Mesodermal cell (in vitro differentiated cells): ENCODE data around the gene FGFBP2. TPM values are rescaled to one million over a fixed set of nuclear protein-coding genes. Genes with fewer than 3 reads are reported as not detected.

Experiments used
- H3K27ac ChIP-seq: 2 replicates; pipeline ENCODE4 v1.7.0; 2013; ENCODE audit warnings: mild to moderate bottlenecking, low read depth, low read length, moderate library complexity; ENCODE audit not compliant: severe bottlenecking
- H3K36me3 ChIP-seq: 2 replicates; pipeline ENCODE4 v1.7.1; 2013; ENCODE audit warnings: mild to moderate bottlenecking, low read length, moderate library complexity; ENCODE audit not compliant: control insufficient read depth, insufficient read depth
- H3K4me1 ChIP-seq: one replicate; pipeline ENCODE4 v1.7.1; 2013; ENCODE audit warnings: mild to moderate bottlenecking, low read length; ENCODE audit not compliant: insufficient read depth, control insufficient read depth, poor library complexity, severe bottlenecking
- H3K4me3 ChIP-seq: 2 replicates; pipeline ENCODE4 v1.7.0; 2013; ENCODE audit warnings: low read length, control low read depth, mild to moderate bottlenecking; ENCODE audit not compliant: insufficient read depth, poor library complexity, severe bottlenecking; ENCODE audit errors: extremely low read depth
- H3K9me3 ChIP-seq: 2 replicates; pipeline ENCODE4 v1.7.1; 2013; ENCODE audit warnings: mild to moderate bottlenecking, low read length, moderate library complexity; ENCODE audit not compliant: control insufficient read depth
- WGBS, 2 experiments: methylation state at CpG; one replicate each; pipeline ENCODE4 v1.1.5; 2013; ENCODE audit warnings: missing lambda C conversion rate in 2 of 2; ENCODE audit not compliant: insufficient coverage in 2 of 2; 5-methylcytosine and 5-hydroxymethylcytosine counted together
- polyA plus RNA-seq, 2 experiments: library from polyadenylated mRNA; stranded (reverse); fragments of 50-300 nt; gene quantifications; one replicate each; pipeline ENCODE4 v1.2.3, GENCODE V29; 2013

Gene FGFBP2
- polyA plus RNA-seq (2013, experiment 1 of 2) = not detected
- not detected for polyA plus RNA-seq (2013, experiment 2 of 2)

GRCh38 chr4:15963001-15963451, at the start of gene FGFBP2:
FGFBP2 (minus strand) TSS chr4:15963175; CDS start chr4:15963129, 46 bp downstream.
- Histone ChIP-seq H3K9me3 (no peaks in the 10 kb centered on the region), H3K4me1 (peaks cover 7% of the 10 kb centered on the region), H3K27ac (no peak within 1 kb of the TSS), H3K4me3 (no peak within 1 kb of the TSS), H3K36me3 (no peaks in the 10 kb centered on the region)
- WGBS, 2 experiments = 59 to 63% methylated on average over 8 to 9 of the region's 9 CpGs

DNA sequence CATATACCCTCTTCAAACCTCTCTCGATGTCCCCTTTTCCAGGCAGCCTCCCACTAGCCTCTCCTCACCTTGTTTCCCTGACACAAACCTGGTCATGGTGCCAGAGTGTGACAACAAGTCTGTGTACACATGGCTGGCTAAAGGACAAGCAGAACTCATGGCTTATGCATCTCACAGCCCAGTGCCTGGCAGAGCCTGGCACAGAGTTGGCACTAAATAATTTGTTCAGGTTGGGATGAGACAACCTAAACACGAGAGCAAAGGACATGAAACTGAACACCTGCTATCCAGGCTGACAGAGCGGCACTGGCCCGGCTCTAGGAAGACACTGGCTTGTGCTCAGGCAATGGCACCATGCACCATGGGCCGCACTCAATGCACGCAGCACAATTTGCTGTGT, 48.2 kb upstream of the FGFBP2 start:
- H3K27ac ChIP-seq = no peak overlapping the region
- 90 to 93% methylated on average over 4 to 6 of the region's 6 CpGs for WGBS, 2 experiments
- H3K4me1 ChIP-seq = no peaks in the 10 kb centered on the region
- no peak overlapping the region for H3K4me3 ChIP-seq
- H3K36me3 ChIP-seq = peaks cover 10% of the 10 kb centered on the region
- no peaks in the 10 kb centered on the region for H3K9me3 ChIP-seq

- Histone ChIP-seq H3K9me3 (no peaks in the 10 kb centered on the region), H3K4me3 (no peak overlapping the region), H3K4me1 (no peaks in the 10 kb centered on the region), H3K27ac (no peak overlapping the region), H3K36me3 (peaks cover 5% of the 10 kb centered on the region)
- WGBS, 2 experiments = 100% methylated on average over 2 of the region's 4 CpGs; no CpG with 5 or more reads in 1 of the 2 experiments
Measured at GRCh38 chr4:16009153-16009552, 46.2 kb upstream of the FGFBP2 start.

DNA sequence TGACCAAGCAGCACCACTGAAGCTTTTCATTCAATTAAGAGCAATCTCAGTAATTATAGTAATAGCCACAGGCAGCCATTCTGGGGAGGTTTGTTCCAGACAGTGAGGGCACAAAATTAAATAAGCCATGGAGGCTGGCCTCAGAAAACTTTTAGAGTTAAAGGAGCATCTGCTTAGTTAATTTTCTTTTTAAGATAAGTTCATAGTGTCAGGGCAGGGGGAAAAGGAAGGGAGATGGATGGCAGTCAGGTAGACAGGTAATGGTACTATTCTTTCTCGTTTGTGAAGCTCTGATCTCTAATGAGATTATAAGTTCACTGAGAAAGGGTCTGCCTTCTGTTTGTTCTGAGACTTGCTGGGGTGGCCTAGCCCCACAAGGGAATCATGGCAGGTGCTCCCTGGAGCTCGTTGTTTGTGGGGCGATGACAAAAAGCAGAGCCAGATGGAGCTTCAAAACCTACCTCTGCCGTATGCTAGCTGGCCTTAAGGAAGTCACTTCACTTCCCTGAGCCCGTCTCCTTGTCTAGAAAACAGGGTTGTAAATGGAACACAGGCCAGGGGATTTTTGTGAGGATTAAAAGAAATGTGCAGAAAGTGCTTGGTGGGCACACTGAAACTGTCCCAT, 44.6 kb upstream of the FGFBP2 start:
- Histone ChIP-seq H3K9me3 (no peaks in the 10 kb centered on the region), H3K4me1 (no peaks in the 10 kb centered on the region), H3K27ac (no peak overlapping the region), H3K4me3 (no peak overlapping the region), H3K36me3 (no peaks in the 10 kb centered on the region)
- WGBS, 2 experiments = 86 to 89% methylated on average over 4 of the region's 5 CpGs

DNA sequence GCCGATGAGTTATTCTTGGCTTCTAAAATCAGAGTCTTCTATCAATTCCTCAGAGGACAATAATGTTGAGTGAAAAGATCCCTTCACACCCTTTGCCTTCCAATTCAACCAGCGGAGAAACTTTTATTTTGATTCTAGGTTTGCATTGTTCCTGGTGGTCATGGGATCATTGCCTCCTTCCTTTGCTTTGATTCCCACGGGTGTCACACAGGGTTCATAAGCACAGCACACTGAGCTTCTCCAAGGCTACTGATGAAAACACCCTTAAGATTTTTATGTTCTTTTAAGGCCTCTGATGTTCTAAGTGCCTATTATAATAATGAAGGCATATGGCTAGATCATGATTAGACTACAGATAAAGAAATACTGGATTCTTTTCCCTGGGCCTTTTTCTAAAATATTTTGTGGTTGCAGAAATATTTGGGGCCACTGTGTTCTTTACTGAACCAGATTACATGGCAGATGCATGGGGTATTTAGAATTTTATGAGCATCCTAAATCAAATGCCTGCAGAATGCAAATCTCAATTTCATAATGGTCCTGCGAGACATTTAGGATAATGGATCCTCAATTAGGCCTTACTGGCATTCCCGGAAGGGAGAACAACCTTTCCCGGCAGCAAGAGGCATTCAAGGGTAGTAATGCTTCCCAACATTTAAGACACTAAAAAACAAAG, 43.9 kb upstream of the FGFBP2 start:
- 82 to 86% methylated on average over 3 to 5 of the region's 6 CpGs for WGBS, 2 experiments
- no peak overlapping the region for H3K27ac ChIP-seq
- no peaks in the 10 kb centered on the region for H3K9me3 ChIP-seq
- H3K4me1 ChIP-seq = peaks cover under 1% of the 10 kb centered on the region
- no peak overlapping the region for H3K4me3 ChIP-seq
- H3K36me3 ChIP-seq = no peaks in the 10 kb centered on the region

DNA sequence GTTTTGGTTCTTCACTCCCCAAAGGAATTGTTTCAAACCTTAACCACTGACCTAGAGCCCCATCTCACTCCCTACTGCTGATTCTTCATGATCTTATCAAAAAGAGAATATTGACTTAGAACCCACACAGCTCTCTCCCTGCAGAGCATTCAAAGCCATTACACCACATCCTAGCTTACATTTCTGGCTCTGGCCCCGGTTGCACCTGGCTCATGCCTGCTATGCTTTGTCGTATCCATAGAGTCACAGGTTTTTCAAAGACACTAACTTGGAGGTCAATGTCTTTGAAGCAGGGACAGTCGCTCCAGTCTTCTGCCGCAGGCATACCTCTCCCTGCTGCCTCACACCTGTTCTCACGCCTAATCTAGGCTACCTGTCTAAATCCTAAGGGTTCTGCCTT, 42.7 kb upstream of the FGFBP2 start:
- peaks cover 6% of the 10 kb centered on the region for H3K4me1 ChIP-seq
- WGBS, 2 experiments = 89% methylated on average over 3 to 5 of the region's 5 CpGs
- H3K27ac ChIP-seq = no peak overlapping the region
- H3K4me3 ChIP-seq = no peak overlapping the region
- H3K36me3 ChIP-seq = no peaks in the 10 kb centered on the region
- H3K9me3 ChIP-seq = no peaks in the 10 kb centered on the region

GRCh38 chr4:16001484-16001858, 38.5 kb upstream of the FGFBP2 start:
- Histone ChIP-seq H3K27ac (no peak overlapping the region), H3K4me1 (peaks cover 6% of the 10 kb centered on the region), H3K36me3 (no peaks in the 10 kb centered on the region), H3K9me3 (no peaks in the 10 kb centered on the region), H3K4me3 (no peak overlapping the region)
- 3 to 12% methylated on average over 4 of the region's 4 CpGs for WGBS, 2 experiments

DNA sequence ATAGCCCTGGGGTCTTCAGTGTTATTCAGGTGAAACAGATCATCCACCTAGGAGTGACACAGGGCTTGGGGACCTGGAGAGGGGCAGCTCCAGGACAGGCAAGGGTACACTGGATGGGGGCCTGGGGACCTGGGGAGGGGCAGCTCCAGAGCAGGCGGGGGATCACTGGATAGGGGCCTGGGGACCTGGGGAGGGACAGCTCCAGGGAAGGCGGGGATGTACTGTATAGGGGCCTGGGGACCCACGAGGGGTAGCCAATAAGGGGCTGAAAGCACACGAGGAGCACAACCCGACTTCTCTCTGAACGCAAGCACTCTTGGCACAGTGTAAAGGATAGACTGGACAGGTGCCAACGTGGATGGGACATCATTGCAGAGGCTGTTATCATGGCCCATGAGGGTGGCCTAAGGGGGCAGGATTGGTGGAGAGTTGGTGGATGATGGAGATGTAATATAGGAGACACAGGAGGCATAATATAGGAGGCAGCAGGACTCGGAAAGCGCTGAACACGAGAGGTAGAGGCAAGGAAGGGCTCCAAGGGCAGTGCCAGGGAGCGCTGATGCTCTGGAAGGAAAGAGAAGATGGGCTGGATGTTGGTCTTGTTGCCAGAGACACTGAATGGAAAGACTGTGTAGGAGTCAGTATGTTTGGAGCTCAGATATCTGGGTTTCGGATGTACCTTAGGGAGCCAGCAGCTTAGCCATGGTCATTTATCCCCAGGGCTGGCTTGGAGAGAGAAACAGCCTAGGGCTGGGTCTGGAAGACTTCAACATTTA, 37.9 kb upstream of the FGFBP2 start:
- Histone ChIP-seq H3K9me3 (no peaks in the 10 kb centered on the region), H3K4me1 (peaks cover 6% of the 10 kb centered on the region), H3K27ac (no peak overlapping the region), H3K4me3 (no peak overlapping the region), H3K36me3 (no peaks in the 10 kb centered on the region)
- WGBS, 2 experiments = 91 to 95% methylated on average over 8 to 12 of the region's 12 CpGs

- no peak overlapping the region for H3K27ac ChIP-seq
- peaks cover 4% of the 10 kb centered on the region for H3K36me3 ChIP-seq
- H3K4me1 ChIP-seq = peaks cover 4% of the 10 kb centered on the region
- H3K4me3 ChIP-seq = no peak overlapping the region
- no peaks in the 10 kb centered on the region for H3K9me3 ChIP-seq
- WGBS, 2 experiments = 90 to 96% methylated on average over 2 to 4 of the region's 4 CpGs
Measured at GRCh38 chr4:15996773-15997172, 33.8 kb upstream of the FGFBP2 start.

DNA sequence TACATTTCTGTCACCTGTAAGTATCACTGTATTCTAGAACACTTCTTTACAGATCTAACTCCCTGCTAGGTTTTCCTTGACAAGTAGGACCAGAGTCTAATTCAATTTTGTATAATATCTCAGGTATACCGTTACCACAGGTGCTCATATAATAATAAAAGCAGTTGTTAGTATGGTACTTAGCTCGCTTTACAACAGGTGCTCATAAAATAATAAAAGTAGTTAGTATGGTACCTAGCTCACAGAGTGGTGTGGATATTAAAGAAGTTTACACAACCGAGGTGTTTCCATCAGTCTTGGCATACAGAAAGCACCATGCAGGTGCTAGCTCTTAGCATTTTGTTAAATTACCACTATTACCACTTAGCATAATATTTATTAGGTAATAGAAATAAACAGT, 32.9 kb upstream of the FGFBP2 start:
- H3K9me3 ChIP-seq = no peaks in the 10 kb centered on the region
- no CpG with 5 or more reads among the region's 3 CpGs for WGBS, 2 experiments
- no peaks in the 10 kb centered on the region for H3K4me1 ChIP-seq
- no peak overlapping the region for H3K4me3 ChIP-seq
- H3K27ac ChIP-seq = no peak overlapping the region
- peaks cover 8% of the 10 kb centered on the region for H3K36me3 ChIP-seq
